Heart left ventricle (tissue), 16 donors: ENCODE results near the gene CHN1. TPM values are rescaled to one million over a fixed set of nuclear protein-coding genes. Genes with fewer than 3 reads are reported as not detected.

Experiments
- ATAC-seq, 4 donors: fragments of 200-7000 bp; cut with Tn5 transposase; one replicate each; pipeline ENCODE4 v1.9.1; 2020 to 2022; ENCODE audit warnings: moderate library complexity in 4 of 4, mild to moderate bottlenecking in 3 of 4, moderate number of reproducible peaks in 1 of 4
- DNase-seq, 5 donors: peaks; one replicate each; pipeline ENCODE4 v3.0.0-alpha.2; 2020
- H3K27ac ChIP-seq, 12 donors: fragments of 200-600 bp; sonication (generic) in 4 of 12; one replicate each; pipeline versions ENCODE4 v1.5.0 to v1.8.0; 2016 to 2022; ENCODE audit warnings: mild to moderate bottlenecking in 2 of 12
- H3K27me3 ChIP-seq, 9 donors: fragments of 200-600 bp; sonication (generic) in 2 of 9; one replicate each; pipeline versions ENCODE4 v1.5.1 to v1.8.0; 2016 to 2022; ENCODE audit warnings: mild to moderate bottlenecking in 3 of 9
- H3K36me3 ChIP-seq, 9 donors: fragments of 200-600 bp; sonication (generic) in 2 of 9; one replicate each; pipeline versions ENCODE4 v1.5.0 to v1.8.0; 2018 to 2022; ENCODE audit warnings: mild to moderate bottlenecking in 2 of 9
- H3K4me1 ChIP-seq, 12 donors: fragments of 200-600 bp; sonication (generic) in 4 of 12; one replicate each; pipeline versions ENCODE4 v1.5.0 to v1.8.0; 2016 to 2022; ENCODE audit warnings: mild to moderate bottlenecking in 3 of 12
- H3K4me3 ChIP-seq, 12 donors: fragments of 200-600 bp; sonication (generic) in 4 of 12; one replicate each; pipeline versions ENCODE4 v1.5.0 to v1.8.0; 2017 to 2022; ENCODE audit warnings: mild to moderate bottlenecking in 9 of 12, moderate library complexity in 4 of 12
- H3K9me3 ChIP-seq, 12 donors: fragments of 200-600 bp; sonication (generic) in 4 of 12; one replicate each; pipeline versions ENCODE4 v1.5.0 to v1.8.0; 2016 to 2022; ENCODE audit warnings: mild to moderate bottlenecking in 1 of 12
- POLR2A ChIP-seq, 2 donors: fragments of 450-650 bp; IDR thresholded peaks; one replicate each; pipeline ENCODE4 v1.6.1; 2017; ENCODE audit warnings: antibody characterized with exemption in 2 of 2, mild to moderate bottlenecking in 2 of 2, moderate library complexity in 2 of 2
- WGBS, 4 donors: extraction: QIAGEN DNeasy Blood & Tissue Kit in 2 of 4; methylation state at CpG; one replicate each; pipeline versions ENCODE4 v1.1.5 to v1.1.7; 2013 to 2018; 5-methylcytosine and 5-hydroxymethylcytosine counted together
- intact Hi-C, 10 donors: fragments of 100-400 bp; cut with DNase I; formaldehyde crosslinking; loops; one replicate each; pipeline versions ENCODE4 v1.11.1 to v1.14.2; 2022
- polyA plus RNA-seq, 2 donors: library from polyadenylated mRNA; stranded (reverse); fragments of 200-250 nt; gene quantifications; one replicate each; pipeline ENCODE4 v1.2.3, GENCODE V29; 2013
- total RNA-seq, 9 donors: library from RNA; depleted of rRNA in 2 of 9; stranded (reverse); fragments of >200 nt in 2 of 9; fragmentation: NEBNext Ultra II Directional in 3 of 9; extraction: Animal tissue kit (Norgen Biotek cat#: 25700) in 3 of 9; gene quantifications; one replicate each; pipeline versions ENCODE4 v1.1.0 to v1.2.4, GENCODE V29; 2016 to 2023
- TF ChIP-seq, protein P1 (sequence below), 12 donors: fragments of 200-600 bp; sonication (generic) in 4 of 12; IDR thresholded peaks; one replicate each; pipeline versions ENCODE4 v1.5.0 to v1.8.0; 2018 to 2022; ENCODE audit warnings: antibody characterized with exemption in 12 of 12, mild to moderate bottlenecking in 5 of 12
- donor health status: ischemic (EF 13 %, LVEDD 7.1; RV severe dilation, severe dysfunction).
- donor health status: healthy with polysubstance abuse.
- donor health status: DM: no; HTN: yes; CAD: no.
- donor health status: DM: no; HTN: no; CAD: no.
- donor health status: ischemic (EF 25% LVEDD 6.9; RV normal size, moderate dysfunction).
- donor health status: ischemic (EF 25% LVEDD 5.7; RV mildly dilated, moderate dysfunction).
- donor health status: healthy.
- donor health status: DM: yes; HTN: yes; CAD: no.
- donor health status: ischemic (EF 35%, LVEDD 5.7; RV mildly dilated, moderate dysfunction).
- donor health status: nonischemic (EF 11% LVEDD 7.7; RV severe dilation, severe dysfunction).
- donor health status: DM: yes; HTN: yes; CAD: no.
- donor health status: PGD.
- donor health status: ischemic (EF 29% LVEDD 5.4; RV normal size, mild dysfunction).
- donor health status: nonischemic (EF 23%, LVEDD 6.1; RV moderate dilation, normal function).

CHN1 gene
- total and polyA plus RNA-seq, 11 donors, result 6.9 to 24.3 (median 19.2) TPM

DNA sequence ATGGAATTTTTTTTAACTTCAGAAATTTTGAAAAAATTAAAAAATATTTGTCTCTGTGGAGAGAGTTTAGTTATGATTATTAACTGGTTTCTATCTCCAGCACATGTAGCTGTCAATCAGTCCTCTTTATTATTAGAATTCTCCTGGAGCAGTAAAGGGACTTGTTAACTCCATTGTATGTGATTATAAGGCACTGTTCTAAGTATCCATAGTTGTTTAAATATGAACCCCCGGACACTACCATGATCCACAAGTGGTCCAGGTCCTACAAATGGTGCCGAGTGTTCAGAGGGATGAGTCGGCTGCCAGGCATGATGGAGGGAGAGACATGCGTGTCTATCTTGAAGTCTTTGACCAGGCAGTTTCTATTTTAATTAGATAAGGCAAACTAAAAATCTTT, 241.4 kb downstream of the CHN1 start:
- no peaks in the 10 kb centered on the region for H3K9me3 ChIP-seq
- ATAC-seq (no peak), DNase-seq (no peak)
- TF ChIP-seq POLR2A (IDR thresholded peaks at IDR 0.05), result no peak
- TF ChIP-seq, protein P1, sequence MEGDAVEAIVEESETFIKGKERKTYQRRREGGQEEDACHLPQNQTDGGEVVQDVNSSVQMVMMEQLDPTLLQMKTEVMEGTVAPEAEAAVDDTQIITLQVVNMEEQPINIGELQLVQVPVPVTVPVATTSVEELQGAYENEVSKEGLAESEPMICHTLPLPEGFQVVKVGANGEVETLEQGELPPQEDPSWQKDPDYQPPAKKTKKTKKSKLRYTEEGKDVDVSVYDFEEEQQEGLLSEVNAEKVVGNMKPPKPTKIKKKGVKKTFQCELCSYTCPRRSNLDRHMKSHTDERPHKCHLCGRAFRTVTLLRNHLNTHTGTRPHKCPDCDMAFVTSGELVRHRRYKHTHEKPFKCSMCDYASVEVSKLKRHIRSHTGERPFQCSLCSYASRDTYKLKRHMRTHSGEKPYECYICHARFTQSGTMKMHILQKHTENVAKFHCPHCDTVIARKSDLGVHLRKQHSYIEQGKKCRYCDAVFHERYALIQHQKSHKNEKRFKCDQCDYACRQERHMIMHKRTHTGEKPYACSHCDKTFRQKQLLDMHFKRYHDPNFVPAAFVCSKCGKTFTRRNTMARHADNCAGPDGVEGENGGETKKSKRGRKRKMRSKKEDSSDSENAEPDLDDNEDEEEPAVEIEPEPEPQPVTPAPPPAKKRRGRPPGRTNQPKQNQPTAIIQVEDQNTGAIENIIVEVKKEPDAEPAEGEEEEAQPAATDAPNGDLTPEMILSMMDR (IDR thresholded peaks at IDR 0.05), result no peak
- intact Hi-C loops, result no loop called here
- peaks cover 0 to 21% (median 2%) of the 10 kb centered on the region in 12 donors for H3K4me1 ChIP-seq
- 90 to 94% (median 93%) methylated on average over 4 of the region's 4 CpGs for WGBS, 4 donors
- no peaks in the 10 kb centered on the region for H3K27me3 ChIP-seq
- H3K4me3 ChIP-seq, result no peak overlapping the region
- no peaks in the 10 kb centered on the region for H3K36me3 ChIP-seq
- no peak overlapping the region for H3K27ac ChIP-seq

DNA sequence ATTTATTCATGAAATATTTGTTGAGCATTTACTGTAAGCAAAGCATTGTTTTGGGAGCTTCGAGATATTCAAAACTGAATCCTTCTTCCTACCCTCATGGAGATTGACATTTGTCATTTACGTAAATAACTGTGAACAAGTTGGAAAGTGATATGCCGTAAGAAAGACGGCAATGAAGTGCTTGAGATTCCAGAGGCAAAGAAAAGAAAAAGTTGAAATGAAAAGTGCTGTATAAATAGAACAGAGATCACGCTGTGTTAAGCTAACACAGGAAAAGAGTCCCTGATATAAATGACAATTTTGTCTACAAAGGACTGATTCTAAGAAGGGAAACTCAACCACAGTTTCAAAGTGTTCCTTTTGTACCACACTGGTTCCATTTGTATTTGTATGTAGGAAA, 242.7 kb downstream of the CHN1 start:
- H3K36me3 ChIP-seq, result no peaks in the 10 kb centered on the region
- H3K27ac ChIP-seq, result peak overlapping the region in 1 of 12 donors; percentile 10
- no peaks in the 10 kb centered on the region for H3K9me3 ChIP-seq
- H3K4me3 ChIP-seq, result no peak overlapping the region
- 45 to 53% (median 49%) methylated on average over 5 of the region's 5 CpGs for WGBS, 4 donors
- H3K4me1 ChIP-seq, result peaks cover 0 to 21% (median 2%) of the 10 kb centered on the region in 12 donors
- ATAC-seq, result no peak
- no peaks in the 10 kb centered on the region for H3K27me3 ChIP-seq
- DNase-seq, result no peak
- TF ChIP-seq, protein P1 (IDR thresholded peaks at IDR 0.05), result no peak
- TF ChIP-seq POLR2A (IDR thresholded peaks at IDR 0.05), result no peak
- intact Hi-C loops, result no loop called here

DNA sequence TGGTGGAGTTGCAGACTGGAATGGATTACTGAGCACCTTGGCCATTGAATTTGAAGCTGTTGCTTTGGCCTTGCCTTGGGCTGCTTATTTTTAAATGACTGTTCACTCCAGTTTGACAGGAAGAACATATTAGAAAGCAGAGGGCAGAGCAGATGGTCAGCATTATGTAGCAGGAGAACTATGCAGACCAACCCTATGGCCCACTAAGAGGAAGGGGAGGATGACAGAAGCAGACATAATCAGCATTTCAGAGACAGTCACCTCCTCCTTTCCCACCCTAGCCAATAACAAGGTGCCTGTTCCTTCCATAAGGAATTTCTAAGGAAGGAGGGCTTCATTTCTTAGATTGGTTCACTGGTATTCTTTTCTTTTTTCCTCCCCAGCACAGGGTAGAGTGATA, 243.3 kb downstream of the CHN1 start:
- no peak for TF ChIP-seq POLR2A (IDR thresholded peaks at IDR 0.05)
- TF ChIP-seq, protein P1 (IDR thresholded peaks at IDR 0.05), result no peak
- Histone ChIP-seq H3K4me1 (peaks cover 0 to 21% (median 2%) of the 10 kb centered on the region in 12 donors), H3K36me3 (no peaks in the 10 kb centered on the region), H3K9me3 (no peaks in the 10 kb centered on the region), H3K27ac (no peak overlapping the region), H3K4me3 (no peak overlapping the region), H3K27me3 (no peaks in the 10 kb centered on the region)
- DNase-seq (no peak), ATAC-seq (no peak)
- intact Hi-C loops, result no loop called here

DNA sequence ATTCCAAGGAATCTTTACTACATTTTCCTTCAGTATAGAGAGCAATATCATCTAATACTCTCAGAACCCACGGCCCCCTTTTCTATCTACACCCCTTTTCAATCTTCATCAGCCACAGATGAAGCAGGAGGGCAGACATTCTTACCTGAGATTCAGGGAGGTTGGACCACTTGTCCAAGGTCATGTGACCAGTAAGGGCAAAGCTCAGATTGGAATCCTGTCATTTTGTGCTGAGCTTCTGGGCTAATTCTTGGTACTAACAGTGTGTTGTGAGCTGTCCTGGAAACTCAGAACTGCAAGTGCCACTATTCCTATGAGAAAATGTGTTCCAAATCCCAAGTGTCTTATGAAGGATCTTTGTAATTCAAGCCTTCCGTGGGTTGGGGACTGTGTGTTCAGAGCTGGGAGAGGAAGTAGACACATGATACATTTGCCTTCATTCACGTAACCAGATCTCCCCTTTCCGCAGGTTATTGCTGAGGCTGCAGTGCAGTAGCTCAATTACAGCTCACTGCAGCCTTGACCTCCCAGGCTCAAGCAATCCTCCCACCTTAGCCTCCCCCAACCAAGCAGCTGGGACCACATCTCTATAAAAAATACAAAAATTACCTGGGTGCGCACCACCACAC, 244.2 kb downstream of the CHN1 start:
- Histone ChIP-seq H3K9me3 (no peaks in the 10 kb centered on the region), H3K36me3 (no peaks in the 10 kb centered on the region), H3K27ac (no peak overlapping the region), H3K4me1 (peaks cover 0 to 21% (median 2%) of the 10 kb centered on the region in 12 donors), H3K4me3 (no peak overlapping the region), H3K27me3 (no peaks in the 10 kb centered on the region)
- intact Hi-C loops, result no loop called here
- ATAC-seq (no peak), DNase-seq (no peak)
- TF ChIP-seq POLR2A (IDR thresholded peaks at IDR 0.05), result no peak
- 91 to 95% (median 94%) methylated on average over 5 of the region's 5 CpGs for WGBS, 4 donors
